Transverse colon (tissue), 4 donors: ENCODE results near the gene USP47. TPM values are rescaled to one million over a fixed set of nuclear protein-coding genes. Genes with fewer than 3 reads are reported as not detected.

ENCODE experiments used
- DNase-seq: peaks from one replicate; pipeline ENCODE4 v3.0.0-alpha.2; 2019
- H3K27ac ChIP-seq, 4 donors: fragments of 200-600 bp; sonication (generic); 2 replicates each; pipeline ENCODE4 v1.5.1; 2016 to 2018; ENCODE audit warnings: inconsistent platforms in 4 of 4
- H3K27me3 ChIP-seq: fragments of 200-600 bp; sonication (generic); 2 replicates; pipeline ENCODE4 v1.5.1; 2017; ENCODE audit warnings: inconsistent platforms
- H3K36me3 ChIP-seq, 4 donors: fragments of 200-600 bp; sonication (generic); 2 replicates each; pipeline ENCODE4 v1.5.1; 2017 to 2019; ENCODE audit warnings: inconsistent platforms in 4 of 4
- H3K4me1 ChIP-seq, 4 donors: fragments of 200-600 bp; sonication (generic); 2 replicates each; pipeline ENCODE4 v1.5.1; 2017 to 2020; ENCODE audit warnings: inconsistent platforms in 4 of 4
- H3K4me3 ChIP-seq, 4 donors: fragments of 200-600 bp; sonication (generic); 1 replicate in 1 of 4; 2 replicates in 3 of 4; pipeline versions ENCODE4 v1.5.1 to v1.6.1; 2017 to 2019; ENCODE audit warnings: inconsistent platforms in 4 of 4
- H3K9me3 ChIP-seq, 2 donors: fragments of 200-600 bp; sonication (generic); 2 replicates each; pipeline ENCODE4 v1.5.1; 2017 to 2019; ENCODE audit warnings: inconsistent platforms in 2 of 2
- EP300 ChIP-seq: sonication (generic); formaldehyde crosslinking; IDR thresholded peaks from one replicate; pipeline ENCODE4 v1.6.1; 2017; ENCODE audit warnings: antibody characterized with exemption, low read depth
- POLR2A ChIP-seq: fragments of 450-650 bp; IDR thresholded peaks from one replicate; pipeline ENCODE4 v1.6.1; 2016; ENCODE audit warnings: antibody characterized with exemption, mild to moderate bottlenecking, moderate library complexity
- POLR2AphosphoS5 ChIP-seq, 3 donors: sonication (generic); formaldehyde crosslinking; IDR thresholded peaks; one replicate each; pipeline ENCODE4 v1.6.1; 2016; ENCODE audit warnings: antibody characterized with exemption in 3 of 3
- WGBS, 2 donors: methylation state at CpG; one replicate each; pipeline ENCODE4 v1.1.5; 2018; ENCODE audit warnings: low coverage in 1 of 2; 5-methylcytosine and 5-hydroxymethylcytosine counted together
- in situ Hi-C, 4 donors: fragments of 200-750 bp; cut with MboI; loops; one replicate each; pipeline versions ENCODE4 v1.15.0 to v1.15.1; 2017; ENCODE audit warnings: low sequenced_read_pairs in 3 of 4, low pct_ligation_motif_present in 1 of 4, low pct_unique_long_range_greater_than_20kb in 1 of 4
- intact Hi-C: fragments of 100-400 bp; cut with DNase I; formaldehyde crosslinking; loops from one replicate; pipeline ENCODE4 v1.15.1; 2023; ENCODE audit warnings: low total_unique reads
- total RNA-seq, 4 donors: library from RNA; depleted of rRNA; stranded (reverse); fragments of >200 nt; gene quantifications; one replicate each; pipeline ENCODE4 v1.1.0, GENCODE V29; 2016
- TF ChIP-seq, protein P1 (sequence below), 5 experiments: fragments of 200-600 bp in 3 of 5; fragments of 450-650 bp in 2 of 5; sonication (generic) in 3 of 5; IDR thresholded peaks; 1 replicate in 2 of 5; 2 replicates in 3 of 5; pipeline ENCODE4 v1.5.1; 2016 to 2017; ENCODE audit warnings: antibody characterized with exemption in 5 of 5, inconsistent platforms in 3 of 5, mild to moderate bottlenecking in 2 of 5, moderate library complexity in 1 of 5

The USP47 gene
- total RNA-seq, 4 donors from 2014 or later: 42.6 to 85.1 (median 57.3) TPM

DNA sequence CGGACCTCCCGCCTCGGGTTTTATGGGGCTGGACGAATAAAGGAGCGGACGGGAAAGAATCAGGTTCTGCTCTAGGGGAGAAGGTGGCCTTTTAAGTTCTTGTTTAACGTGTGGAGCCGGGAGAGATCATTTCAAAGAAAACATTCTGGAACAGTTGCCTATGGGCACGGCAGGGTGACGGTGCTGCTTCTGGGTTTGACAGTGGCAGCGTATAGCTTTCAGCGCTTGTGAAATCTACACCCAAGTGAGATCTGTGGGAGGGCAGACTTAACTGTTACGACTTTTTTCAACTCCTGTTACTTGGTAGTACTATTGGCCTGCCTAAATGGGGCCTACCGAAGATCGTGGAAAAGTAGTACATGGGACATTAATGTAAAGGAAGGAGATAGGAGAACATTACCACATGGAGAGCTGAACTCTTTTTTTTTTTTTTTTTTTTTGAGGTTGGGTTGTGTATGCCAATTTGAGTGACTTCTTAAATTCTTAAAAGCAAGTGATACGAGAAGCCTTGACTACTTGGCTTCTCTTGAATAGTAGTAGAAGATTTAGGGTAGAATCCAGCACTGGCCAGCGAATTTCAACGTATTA is 743 bp downstream of the USP47 start:
- no peaks in the 10 kb centered on the region for H3K9me3 ChIP-seq
- peak overlapping the region; percentile 94 to 99 (median 98) for H3K27ac ChIP-seq
- no peak for TF ChIP-seq EP300
- TF ChIP-seq, protein P1, sequence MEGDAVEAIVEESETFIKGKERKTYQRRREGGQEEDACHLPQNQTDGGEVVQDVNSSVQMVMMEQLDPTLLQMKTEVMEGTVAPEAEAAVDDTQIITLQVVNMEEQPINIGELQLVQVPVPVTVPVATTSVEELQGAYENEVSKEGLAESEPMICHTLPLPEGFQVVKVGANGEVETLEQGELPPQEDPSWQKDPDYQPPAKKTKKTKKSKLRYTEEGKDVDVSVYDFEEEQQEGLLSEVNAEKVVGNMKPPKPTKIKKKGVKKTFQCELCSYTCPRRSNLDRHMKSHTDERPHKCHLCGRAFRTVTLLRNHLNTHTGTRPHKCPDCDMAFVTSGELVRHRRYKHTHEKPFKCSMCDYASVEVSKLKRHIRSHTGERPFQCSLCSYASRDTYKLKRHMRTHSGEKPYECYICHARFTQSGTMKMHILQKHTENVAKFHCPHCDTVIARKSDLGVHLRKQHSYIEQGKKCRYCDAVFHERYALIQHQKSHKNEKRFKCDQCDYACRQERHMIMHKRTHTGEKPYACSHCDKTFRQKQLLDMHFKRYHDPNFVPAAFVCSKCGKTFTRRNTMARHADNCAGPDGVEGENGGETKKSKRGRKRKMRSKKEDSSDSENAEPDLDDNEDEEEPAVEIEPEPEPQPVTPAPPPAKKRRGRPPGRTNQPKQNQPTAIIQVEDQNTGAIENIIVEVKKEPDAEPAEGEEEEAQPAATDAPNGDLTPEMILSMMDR (IDR thresholded peaks at IDR 0.05): no peak
- TF ChIP-seq POLR2A: peak; percentile 34
- peak; percentile 69 to 85 (median 76) for TF ChIP-seq POLR2AphosphoS5 (IDR thresholded peaks at IDR 0.05)
- peak; percentile 75 for DNase-seq
- peak overlapping the region; percentile 53 to 87 (median 84) for H3K4me3 ChIP-seq
- H3K4me1 ChIP-seq: peaks cover 15 to 51% (median 39%) of the 10 kb centered on the region in 4 donors
- in situ Hi-C loops: no loop called here
- H3K27me3 ChIP-seq: no peaks in the 10 kb centered on the region
- WGBS, 2 donors: 1% methylated on average over 16 to 18 of the region's 18 CpGs
- no peaks in the 10 kb centered on the region for H3K36me3 ChIP-seq
- intact Hi-C loops: no loop called here

DNA sequence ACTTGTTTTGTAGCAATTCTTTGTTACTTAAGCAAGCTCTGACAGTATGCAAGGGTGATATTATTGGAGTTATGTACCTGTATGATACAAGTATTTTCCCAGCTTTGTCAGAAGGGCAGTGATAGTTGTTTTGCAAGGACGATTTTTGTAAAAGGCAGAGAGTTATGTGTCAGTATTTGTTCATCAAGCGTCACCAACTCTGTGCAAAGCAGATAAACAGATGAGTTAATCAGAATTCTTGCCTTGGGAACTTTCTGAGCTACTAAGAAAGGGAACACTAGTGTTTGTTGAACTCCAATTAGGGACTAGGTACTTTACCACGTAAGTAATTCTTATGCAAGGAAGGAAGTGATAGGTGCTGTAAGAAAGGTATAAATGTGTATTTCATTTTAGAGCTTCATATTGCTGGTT is 1.4 kb downstream of the USP47 start:
- intact Hi-C loops (no loop called here), in situ Hi-C loops (no loop called here)
- no peak for DNase-seq
- WGBS, 2 donors: 0 to 1% methylated on average over 3 of the region's 3 CpGs
- Histone ChIP-seq H3K4me1 (peaks cover 15 to 58% (median 39%) of the 10 kb centered on the region in 4 donors), H3K4me3 (peak overlapping the region; percentile 53 to 87 (median 84)), H3K9me3 (no peaks in the 10 kb centered on the region), H3K36me3 (no peaks in the 10 kb centered on the region), H3K27me3 (no peaks in the 10 kb centered on the region), H3K27ac (peak overlapping the region; percentile 94 to 99 (median 98))
- TF ChIP-seq POLR2A: peak; percentile 32
- no peak for TF ChIP-seq EP300
- TF ChIP-seq POLR2AphosphoS5 (IDR thresholded peaks at IDR 0.05): peak; percentile 9 to 53 (median 50)
- TF ChIP-seq, protein P1 (IDR thresholded peaks at IDR 0.05): no peak

DNA sequence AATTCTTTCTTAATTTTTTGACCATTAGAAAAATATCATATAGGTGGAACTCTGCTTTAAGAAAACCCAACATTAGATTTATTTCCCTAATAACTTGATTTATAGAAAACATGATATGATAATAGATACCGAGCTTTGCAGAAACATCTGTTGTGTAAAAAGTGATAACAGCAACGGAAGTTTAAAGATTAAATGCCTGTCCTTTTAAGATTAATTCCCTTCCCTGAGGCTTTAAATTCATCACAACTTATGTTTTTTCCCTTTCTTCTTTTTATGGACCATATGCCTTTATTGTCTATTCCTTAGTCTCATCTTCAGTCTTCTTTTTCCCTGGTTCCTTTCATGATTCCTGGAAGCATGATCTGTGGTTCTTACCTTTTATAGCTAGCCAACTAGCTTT is 1.9 kb downstream of the USP47 start:
- no peaks in the 10 kb centered on the region for H3K36me3 ChIP-seq
- H3K27ac ChIP-seq: peak overlapping the region; percentile 94 to 99 (median 98)
- H3K9me3 ChIP-seq: no peaks in the 10 kb centered on the region
- peak overlapping the region in 3 of 4 donors; percentile 53 to 87 (median 83) for H3K4me3 ChIP-seq
- H3K4me1 ChIP-seq: peaks cover 15 to 63% (median 40%) of the 10 kb centered on the region in 4 donors
- TF ChIP-seq, protein P1 (IDR thresholded peaks at IDR 0.05): no peak
- 1 to 8% methylated on average over 2 of the region's 2 CpGs for WGBS, 2 donors
- no peak for DNase-seq
- in situ Hi-C loops (no loop called here), intact Hi-C loops (no loop called here)
- no peaks in the 10 kb centered on the region for H3K27me3 ChIP-seq

DNA sequence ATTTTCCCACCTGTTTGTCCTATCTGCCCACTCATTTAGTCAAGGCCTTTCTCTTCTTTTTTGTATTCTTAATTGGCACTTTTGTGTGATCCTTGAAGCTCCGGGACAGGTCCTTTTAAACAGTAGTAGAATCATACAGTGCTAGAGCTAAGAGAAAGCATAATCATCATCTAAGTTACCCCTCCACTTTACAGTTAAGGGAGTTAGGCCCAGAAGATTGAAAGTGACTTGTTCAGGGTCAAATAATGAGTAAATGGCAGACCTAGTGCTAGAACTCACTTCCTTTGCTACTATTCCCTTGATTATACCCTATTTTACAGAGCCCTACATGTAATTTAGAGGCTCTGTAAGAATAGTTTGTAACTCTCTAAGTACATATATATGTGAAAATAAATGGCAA is 2.5 kb downstream of the USP47 start:
- TF ChIP-seq, protein P1 (IDR thresholded peaks at IDR 0.05): no peak
- TF ChIP-seq EP300 (no peak), POLR2AphosphoS5 (IDR thresholded peaks at IDR 0.05) (no peak), POLR2A (no peak)
- intact Hi-C loops (no loop called here), in situ Hi-C loops (no loop called here)
- peaks cover 15 to 69% (median 45%) of the 10 kb centered on the region in 4 donors for H3K4me1 ChIP-seq
- peak overlapping the region in 3 of 4 donors; percentile 53 to 87 (median 83) for H3K4me3 ChIP-seq
- 38 to 52% methylated on average over 1 of the region's 1 CpG for WGBS, 2 donors
- DNase-seq: no peak
- H3K9me3 ChIP-seq: no peaks in the 10 kb centered on the region
- H3K27ac ChIP-seq: peak overlapping the region; percentile 94 to 99 (median 98)
- no peaks in the 10 kb centered on the region for H3K36me3 ChIP-seq
- no peaks in the 10 kb centered on the region for H3K27me3 ChIP-seq
